GM20431 (cell line): ENCODE results near the gene ACOX1.

Source experiments
- in situ Hi-C: fragments of 300-500 bp; cut with MseI, MboI; formaldehyde crosslinking; loops from one replicate; pipeline ENCODE4 v1.15.0; 2020; ENCODE audit warnings: low sequenced_read_pairs; ENCODE audit not compliant: unreplicated experiment

ACOX1 gene

GRCh38 chr17:75914643-75915267 is 64.2 kb downstream of the ACOX1 start:
- in situ Hi-C loops, result loop anchor here (5.0 kb wide), 1 partner anchor 93 kb away; no protein-coding TSS in a partner anchor

- in situ Hi-C loops, result loop anchor here (5.0 kb wide), 1 partner anchor 94 kb away; no protein-coding TSS in a partner anchor
These were observed 65.3 kb downstream of the ACOX1 start for GRCh38 chr17:75913537-75914210.

GRCh38 chr17:75910699-75911098 is 68.3 kb downstream of the ACOX1 start:
- in situ Hi-C loops, result loop anchor here (5.0 kb wide), 1 partner anchor 97 kb away; no protein-coding TSS in a partner anchor

GRCh38 chr17:75909812-75910274 is 69.1 kb downstream of the ACOX1 start:
- in situ Hi-C loops, result loop anchor here (5.0 kb wide), 1 partner anchor 97 kb away; no protein-coding TSS in a partner anchor

GRCh38 chr17:75909051-75909811 is 69.7 kb downstream of the ACOX1 start:
- in situ Hi-C loops, result no loop called here

- in situ Hi-C loops, result no loop called here
These were observed 70.8 kb downstream of the ACOX1 start for GRCh38 chr17:75908201-75908600.

GRCh38 chr17:75906143-75906884 is 72.7 kb downstream of the ACOX1 start:
- in situ Hi-C loops, result no loop called here

GRCh38 chr17:75904749-75905521 is 74.0 kb downstream of the ACOX1 start, which contains the start of gene MRPL38:
TSS of gene MRPL38 (minus strand) at chr17:75904884. CDS start at chr17:75904875, 9 bp downstream.
- in situ Hi-C loops, result no loop called here

- in situ Hi-C loops, result no loop called here
These were observed 76.6 kb downstream of the ACOX1 start for GRCh38 chr17:75902406-75902805.

- in situ Hi-C loops, result no loop called here
These were observed 77.2 kb downstream of the ACOX1 start for GRCh38 chr17:75901727-75902126.

- in situ Hi-C loops, result no loop called here
These were observed 78.1 kb downstream of the ACOX1 start for GRCh38 chr17:75900691-75901533.

- in situ Hi-C loops, result no loop called here
These were observed 79.0 kb downstream of the ACOX1 start for GRCh38 chr17:75899767-75900468.

GRCh38 chr17:75899353-75899752 is 79.6 kb downstream of the ACOX1 start:
- in situ Hi-C loops, result no loop called here

GRCh38 chr17:75898791-75899190 is 80.2 kb downstream of the ACOX1 start:
- in situ Hi-C loops, result no loop called here

- in situ Hi-C loops, result no loop called here
These were observed 80.9 kb downstream of the ACOX1 start for GRCh38 chr17:75898065-75898464.

- in situ Hi-C loops, result no loop called here
These were observed 81.6 kb downstream of the ACOX1 start for GRCh38 chr17:75897160-75898019.
